Measurements from ENCODE around the gene MORN1. TPM values are rescaled to one million over a fixed set of nuclear protein-coding genes. Genes with fewer than 3 reads are reported as not detected.

The MORN1 gene
- total RNA-seq, 4 donors from 2014 or later, result 5.0 to 14.6 (median 9.2) TPM

DNA sequence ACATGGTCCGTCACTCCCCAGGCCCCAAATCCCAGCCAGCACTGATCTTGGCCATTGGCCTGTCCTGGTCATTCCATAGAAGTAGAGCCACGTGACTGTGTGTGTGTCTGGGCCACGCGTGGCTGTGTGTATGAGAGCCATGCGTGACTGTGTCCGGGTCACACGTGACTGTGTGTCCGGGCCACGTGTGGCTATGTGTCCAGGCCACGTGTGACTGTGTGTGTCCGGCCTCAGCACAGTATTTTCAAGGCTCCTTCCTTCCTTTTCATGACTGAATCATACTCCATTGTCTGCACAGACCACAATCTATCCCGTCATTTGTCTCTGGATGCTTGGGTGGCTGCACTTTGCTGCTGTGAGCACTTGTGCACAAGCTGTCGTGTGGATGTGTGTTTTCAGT, 95.8 kb downstream of the MORN1 start:
- WGBS, 2 donors (ENCODE audit: low coverage in 1 of 2), result 82 to 85% methylated on average over 3 to 8 of the region's 13 CpGs
- TF ChIP-seq POLR2A (IDR thresholded peaks at IDR 0.05), result no peak
- H3K27me3 ChIP-seq, result no peaks in the 10 kb centered on the region
- peaks cover 4 to 100% (median 82%) of the 10 kb centered on the region in 3 donors for H3K4me1 ChIP-seq
- H3K4me3 ChIP-seq, result no peak overlapping the region
- peaks cover 0 to 4% of the 10 kb centered on the region in 2 donors for H3K36me3 ChIP-seq
- peak overlapping the region in 3 of 4 donors; percentile 9 to 82 (median 82) for H3K27ac ChIP-seq
- no peaks in the 10 kb centered on the region for H3K9me3 ChIP-seq
- no peak for ATAC-seq

GRCh38 chr1:2294725-2295078, 96.7 kb downstream of the MORN1 start:
- TF ChIP-seq POLR2AphosphoS5 (IDR thresholded peaks at IDR 0.05) (no peak), EP300 (IDR thresholded peaks at IDR 0.05) (no peak), CTCF (IDR thresholded peaks at IDR 0.05) (no peak), POLR2A (IDR thresholded peaks at IDR 0.05) (no peak)
- no peaks in the 10 kb centered on the region for H3K9me3 ChIP-seq
- peaks cover 0 to 4% of the 10 kb centered on the region in 2 donors for H3K36me3 ChIP-seq
- ATAC-seq, result no peak
- H3K27ac ChIP-seq, result peak overlapping the region in 3 of 4 donors; percentile 59 to 82 (median 82)
- H3K27me3 ChIP-seq, result no peaks in the 10 kb centered on the region
- H3K4me1 ChIP-seq, result peaks cover 5 to 100% (median 82%) of the 10 kb centered on the region in 3 donors
- no CpG with 5 or more reads among the region's 5 CpGs for WGBS, 2 donors (ENCODE audit: low coverage in 1 of 2)
- no peak overlapping the region for H3K4me3 ChIP-seq

GRCh38 chr1:2294033-2294724, 97.2 kb downstream of the MORN1 start:
- H3K36me3 ChIP-seq, result peaks cover 0 to 4% of the 10 kb centered on the region in 2 donors
- no peak overlapping the region for H3K4me3 ChIP-seq
- H3K27me3 ChIP-seq, result no peaks in the 10 kb centered on the region
- H3K4me1 ChIP-seq, result peaks cover 7 to 100% (median 82%) of the 10 kb centered on the region in 3 donors
- TF ChIP-seq EP300 (IDR thresholded peaks at IDR 0.05) (no peak), CTCF (IDR thresholded peaks at IDR 0.05) (no peak), POLR2A (IDR thresholded peaks at IDR 0.05) (no peak)
- ATAC-seq, result no peak
- 29 to 50% methylated on average over 2 to 9 of the region's 23 CpGs for WGBS, 2 donors (ENCODE audit: low coverage in 1 of 2)
- no peaks in the 10 kb centered on the region for H3K9me3 ChIP-seq
- peak overlapping the region in 3 of 4 donors; percentile 59 to 82 (median 82) for H3K27ac ChIP-seq

DNA sequence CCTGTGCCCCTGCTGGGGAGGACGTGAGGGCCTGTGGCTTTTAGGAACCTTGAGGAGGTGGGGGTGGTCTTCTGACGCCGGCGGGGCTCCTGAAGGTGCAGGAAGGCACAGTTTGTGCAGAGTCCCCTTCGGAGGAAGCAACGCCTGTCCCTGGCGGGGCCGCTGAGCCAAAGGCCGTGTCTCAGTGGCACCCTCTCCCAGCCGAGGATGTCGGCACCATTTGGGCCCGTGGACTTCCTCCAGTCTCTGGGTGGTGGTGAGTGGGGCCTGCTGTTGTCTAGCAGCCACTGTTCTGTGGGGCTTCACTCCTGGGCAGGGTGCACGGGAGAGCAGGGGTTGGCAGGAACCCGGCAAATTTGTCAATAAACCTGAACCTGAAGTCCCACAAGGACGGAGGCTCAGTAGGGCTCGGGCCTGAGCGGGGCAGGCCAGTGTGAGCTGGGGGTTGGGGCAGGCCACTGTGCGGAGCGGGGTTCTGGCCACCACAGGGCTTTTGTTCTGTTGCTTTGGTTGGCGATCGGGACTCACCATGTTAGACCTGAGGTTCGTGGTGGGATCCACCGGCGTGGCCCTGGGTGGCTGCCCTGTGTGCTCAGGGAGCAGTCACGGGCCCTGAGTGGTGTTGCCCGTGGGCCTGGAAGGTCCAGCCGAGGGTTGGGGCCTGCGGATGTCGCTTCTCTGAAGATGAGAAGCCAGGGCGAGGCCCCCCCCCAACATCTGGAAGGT, 98.5 kb downstream of the MORN1 start:
- peak overlapping the region in 3 of 4 donors; percentile 33 to 82 (median 82) for H3K27ac ChIP-seq
- no peaks in the 10 kb centered on the region for H3K27me3 ChIP-seq
- no peak overlapping the region for H3K4me3 ChIP-seq
- no peaks in the 10 kb centered on the region for H3K9me3 ChIP-seq
- no peak for ATAC-seq
- peaks cover 7 to 100% (median 81%) of the 10 kb centered on the region in 3 donors for H3K4me1 ChIP-seq
- peaks cover 0 to 4% of the 10 kb centered on the region in 2 donors for H3K36me3 ChIP-seq
- 83 to 91% methylated on average over 1 to 4 of the region's 30 CpGs for WGBS, 2 donors (ENCODE audit: low coverage in 1 of 2)
- TF ChIP-seq POLR2A (IDR thresholded peaks at IDR 0.05), result no peak
- TF ChIP-seq EP300 (IDR thresholded peaks at IDR 0.05), result no peak
- no peak for TF ChIP-seq POLR2AphosphoS5 (IDR thresholded peaks at IDR 0.05)
- no peak for TF ChIP-seq CTCF (IDR thresholded peaks at IDR 0.05)

- TF ChIP-seq POLR2AphosphoS5 (IDR thresholded peaks at IDR 0.05) (no peak), CTCF (IDR thresholded peaks at IDR 0.05) (no peak), EP300 (IDR thresholded peaks at IDR 0.05) (no peak), POLR2A (IDR thresholded peaks at IDR 0.05) (no peak)
- Histone ChIP-seq H3K36me3 (no peaks in the 10 kb centered on the region), H3K27me3 (no peaks in the 10 kb centered on the region), H3K27ac (peak overlapping the region in 3 of 4 donors; percentile 76 to 82 (median 82)), H3K9me3 (no peaks in the 10 kb centered on the region), H3K4me3 (peak overlapping the region in 1 of 2 donors; percentile 41), H3K4me1 (peaks cover 7 to 100% (median 82%) of the 10 kb centered on the region in 3 donors)
- 31% methylated on average over 5 of the region's 5 CpGs; no CpG with 5 or more reads in 1 of the 2 donors for WGBS, 2 donors (ENCODE audit: low coverage in 1 of 2)
- ATAC-seq, result no peak
Observed at GRCh38 chr1:2291577-2291976, 99.8 kb downstream of the MORN1 start.

Measured in gastroesophageal sphincter (tissue), 4 donors.